NT2/D1 (cell line): ENCODE data around the gene TOR1B.
"Not testable (repeated sequence)": the region's sequence is repeated elsewhere in the genome, so short reads cannot be mapped to it uniquely, and the experiment has no call there.

Experiments
- DNase-seq: peaks from one replicate; pipeline ENCODE4 v3.0.0-alpha.2; 2011; ENCODE audit warnings: low read depth, low spot score
- H3K27me3 ChIP-seq: 2 replicates; pipeline ENCODE4 v1.6.0; 2011; ENCODE audit warnings: mild to moderate bottlenecking; ENCODE audit not compliant: insufficient read length, insufficient read depth
- H3K36me3 ChIP-seq: 2 replicates; pipeline ENCODE4 v1.6.1; 2011; ENCODE audit warnings: mild to moderate bottlenecking, low read length, mixed read lengths; ENCODE audit not compliant: insufficient read depth, insufficient read length
- H3K4me1 ChIP-seq: 2 replicates; pipeline ENCODE4 v1.5.1; 2011; ENCODE audit not compliant: insufficient read depth, insufficient read length
- H3K4me3 ChIP-seq: 2 replicates; pipeline ENCODE4 v1.5.1; 2011; ENCODE audit warnings: low read depth; ENCODE audit not compliant: insufficient read length
- H3K9ac ChIP-seq: 2 replicates; pipeline ENCODE4 v1.6.0; 2011; ENCODE audit warnings: low read depth; ENCODE audit not compliant: insufficient read length
- H3K9me3 ChIP-seq: 2 replicates; pipeline ENCODE4 v1.5.1; 2011; ENCODE audit warnings: mild to moderate bottlenecking, low read length; ENCODE audit not compliant: insufficient read depth
- SUZ12 ChIP-seq: IDR thresholded peaks from 2 replicates; pipeline ENCODE4 v1.6.1; 2011; ENCODE audit not compliant: insufficient read length, insufficient read depth; ENCODE audit errors: extremely low read depth
- YY1 ChIP-seq: IDR thresholded peaks from 2 replicates; pipeline ENCODE4 v1.6.1; 2011; ENCODE audit not compliant: insufficient read length, insufficient read depth
- ZNF274 ChIP-seq: IDR thresholded peaks from 2 replicates; pipeline ENCODE4 v1.6.1; 2011; ENCODE audit warnings: mild to moderate bottlenecking, low read depth, low read length

The TOR1B gene

GRCh38 chr9:129761293-129761900 lies 41.6 kb upstream of the TOR1B start:
- no peaks in the 10 kb centered on the region for H3K27me3 ChIP-seq
- H3K9ac ChIP-seq = peak overlapping the region; percentile 52
- DNase-seq = no peak
- H3K4me3 ChIP-seq = no peak overlapping the region
- no peaks in the 10 kb centered on the region for H3K9me3 ChIP-seq
- TF ChIP-seq YY1 = no peak
- TF ChIP-seq SUZ12 = no peak
- TF ChIP-seq ZNF274 = no peak
- H3K4me1 ChIP-seq = peaks cover 13% of the 10 kb centered on the region
- H3K36me3 ChIP-seq = no peaks in the 10 kb centered on the region

GRCh38 chr9:129761901-129762369 lies 41.0 kb upstream of the TOR1B start:
- Histone ChIP-seq H3K36me3 (no peaks in the 10 kb centered on the region), H3K9me3 (no peaks in the 10 kb centered on the region), H3K27me3 (no peaks in the 10 kb centered on the region), H3K9ac (peak overlapping the region; percentile 52), H3K4me1 (peaks cover 13% of the 10 kb centered on the region), H3K4me3 (no peak overlapping the region)
- no peak for TF ChIP-seq YY1
- TF ChIP-seq SUZ12 = no peak
- no peak for TF ChIP-seq ZNF274
- DNase-seq = peak; percentile 62

GRCh38 chr9:129762370-129762984 lies 40.5 kb upstream of the TOR1B start:
- peaks cover 13% of the 10 kb centered on the region for H3K4me1 ChIP-seq
- H3K36me3 ChIP-seq, H3K9me3 ChIP-seq, DNase-seq, H3K9ac ChIP-seq, H3K27me3 ChIP-seq, H3K4me3 ChIP-seq: not testable (repeated sequence)

- H3K4me1 ChIP-seq = peaks cover 13% of the 10 kb centered on the region
- no peak for TF ChIP-seq YY1
- TF ChIP-seq SUZ12 = no peak
- no peak for TF ChIP-seq ZNF274
- H3K4me3 ChIP-seq = no peak overlapping the region
- no peaks in the 10 kb centered on the region for H3K27me3 ChIP-seq
- H3K9ac ChIP-seq = no peak overlapping the region
- H3K9me3 ChIP-seq = no peaks in the 10 kb centered on the region
- DNase-seq = no peak
- H3K36me3 ChIP-seq = no peaks in the 10 kb centered on the region
Observed at GRCh38 chr9:129762985-129763926, 39.7 kb upstream of the TOR1B start.

GRCh38 chr9:129765764-129766317 lies 37.1 kb upstream of the TOR1B start:
- no peaks in the 10 kb centered on the region for H3K27me3 ChIP-seq
- H3K9ac ChIP-seq = no peak overlapping the region
- no peaks in the 10 kb centered on the region for H3K36me3 ChIP-seq
- H3K4me3 ChIP-seq = no peak overlapping the region
- DNase-seq = no peak
- peaks cover 13% of the 10 kb centered on the region for H3K4me1 ChIP-seq
- TF ChIP-seq YY1 (no peak), ZNF274 (no peak), SUZ12 (no peak)
- no peaks in the 10 kb centered on the region for H3K9me3 ChIP-seq

GRCh38 chr9:129768486-129768885 lies 34.5 kb upstream of the TOR1B start:
- Histone ChIP-seq H3K4me1 (peaks cover 2% of the 10 kb centered on the region), H3K9me3 (no peaks in the 10 kb centered on the region), H3K27me3 (no peaks in the 10 kb centered on the region), H3K36me3 (no peaks in the 10 kb centered on the region), H3K4me3 (no peak overlapping the region), H3K9ac (no peak overlapping the region)
- TF ChIP-seq ZNF274 (no peak), YY1 (no peak), SUZ12 (no peak)
- no peak for DNase-seq

GRCh38 chr9:129769669-129770068 lies 33.3 kb upstream of the TOR1B start:
- no peaks in the 10 kb centered on the region for H3K27me3 ChIP-seq
- no peaks in the 10 kb centered on the region for H3K9me3 ChIP-seq
- TF ChIP-seq SUZ12 = no peak
- no peak for TF ChIP-seq ZNF274
- TF ChIP-seq YY1 = no peak
- H3K9ac ChIP-seq = no peak overlapping the region
- H3K4me3 ChIP-seq = no peak overlapping the region
- H3K36me3 ChIP-seq = no peaks in the 10 kb centered on the region
- peaks cover 1% of the 10 kb centered on the region for H3K4me1 ChIP-seq
- no peak for DNase-seq
